ENCODE measurements around the gene HIPK1. TPM values are rescaled to one million over a fixed set of nuclear protein-coding genes. Genes with fewer than 3 reads are reported as not detected.

The HIPK1 gene
- total and polyA plus RNA-seq, 10 of the 15 experiments (the other 5 are each of a cell fraction or from before 2014, with no cell fraction given), result 4.2 to 33.9 (median 11.4) TPM

DNA sequence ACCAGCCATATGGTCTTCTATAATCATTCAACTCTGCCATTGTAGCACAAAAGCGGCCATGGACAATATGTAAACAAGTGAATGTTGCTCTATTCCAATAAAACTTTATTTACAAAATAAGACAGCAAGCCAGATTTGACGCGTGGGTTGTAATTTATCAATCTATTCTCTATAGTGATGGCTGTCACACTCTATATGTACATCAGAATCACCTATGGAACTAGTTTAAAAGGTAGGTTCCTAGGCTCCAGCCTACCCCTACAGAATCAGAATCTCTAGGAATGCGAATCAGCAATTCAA, 49.4 kb upstream of the HIPK1 start:
- Histone ChIP-seq H3K79me2 (ENCODE audit: control insufficient read depth, insufficient read depth, low read length) (no peaks in the 10 kb centered on the region), H2AFZ (ENCODE audit: control insufficient read depth, low read depth, low read length) (no peak overlapping the region; the same call in 1 of the 2 replicates), H3K9ac (ENCODE audit: control insufficient read depth, insufficient read depth, low read length) (peak overlapping the region; percentile 0; the same call in 1 of the 2 replicates), H3K27ac (ENCODE audit: control insufficient read depth, insufficient read depth) (peak overlapping the region; percentile 92), H3K4me2 (ENCODE audit: control insufficient read depth, insufficient read depth) (peak overlapping the region; percentile 91; the same call in 1 of the 2 replicates), H3K4me3 (no peak overlapping the region), H3K9me3 (replicated peaks; ENCODE audit: control insufficient read depth, insufficient read depth, low read length) (no peaks in the 10 kb centered on the region), H3K4me1 (ENCODE audit: control insufficient read depth, insufficient read depth, low read length) (peaks cover 42% of the 10 kb centered on the region), H3K36me3 (ENCODE audit: control insufficient read depth in 2 of 2, insufficient read depth in 2 of 2, low read length in 1 of 2) (no peaks in the 10 kb centered on the region), H4K20me1 (ENCODE audit: control insufficient read depth, insufficient read depth) (no peaks in the 10 kb centered on the region), H3K27me3 (replicated peaks in 1 of 2; ENCODE audit: control insufficient read depth in 2 of 2, insufficient read depth in 2 of 2, low read length in 1 of 2) (no peaks in the 10 kb centered on the region)
- WGBS (ENCODE audit: insufficient coverage, insufficient replicate concordance, low lambda C conversion rate, missing lambda C conversion rate), result over 99% methylated on average over 4 of the region's 4 CpGs
- FAIRE-seq, result no peak
- TF ChIP-seq, protein P1, sequence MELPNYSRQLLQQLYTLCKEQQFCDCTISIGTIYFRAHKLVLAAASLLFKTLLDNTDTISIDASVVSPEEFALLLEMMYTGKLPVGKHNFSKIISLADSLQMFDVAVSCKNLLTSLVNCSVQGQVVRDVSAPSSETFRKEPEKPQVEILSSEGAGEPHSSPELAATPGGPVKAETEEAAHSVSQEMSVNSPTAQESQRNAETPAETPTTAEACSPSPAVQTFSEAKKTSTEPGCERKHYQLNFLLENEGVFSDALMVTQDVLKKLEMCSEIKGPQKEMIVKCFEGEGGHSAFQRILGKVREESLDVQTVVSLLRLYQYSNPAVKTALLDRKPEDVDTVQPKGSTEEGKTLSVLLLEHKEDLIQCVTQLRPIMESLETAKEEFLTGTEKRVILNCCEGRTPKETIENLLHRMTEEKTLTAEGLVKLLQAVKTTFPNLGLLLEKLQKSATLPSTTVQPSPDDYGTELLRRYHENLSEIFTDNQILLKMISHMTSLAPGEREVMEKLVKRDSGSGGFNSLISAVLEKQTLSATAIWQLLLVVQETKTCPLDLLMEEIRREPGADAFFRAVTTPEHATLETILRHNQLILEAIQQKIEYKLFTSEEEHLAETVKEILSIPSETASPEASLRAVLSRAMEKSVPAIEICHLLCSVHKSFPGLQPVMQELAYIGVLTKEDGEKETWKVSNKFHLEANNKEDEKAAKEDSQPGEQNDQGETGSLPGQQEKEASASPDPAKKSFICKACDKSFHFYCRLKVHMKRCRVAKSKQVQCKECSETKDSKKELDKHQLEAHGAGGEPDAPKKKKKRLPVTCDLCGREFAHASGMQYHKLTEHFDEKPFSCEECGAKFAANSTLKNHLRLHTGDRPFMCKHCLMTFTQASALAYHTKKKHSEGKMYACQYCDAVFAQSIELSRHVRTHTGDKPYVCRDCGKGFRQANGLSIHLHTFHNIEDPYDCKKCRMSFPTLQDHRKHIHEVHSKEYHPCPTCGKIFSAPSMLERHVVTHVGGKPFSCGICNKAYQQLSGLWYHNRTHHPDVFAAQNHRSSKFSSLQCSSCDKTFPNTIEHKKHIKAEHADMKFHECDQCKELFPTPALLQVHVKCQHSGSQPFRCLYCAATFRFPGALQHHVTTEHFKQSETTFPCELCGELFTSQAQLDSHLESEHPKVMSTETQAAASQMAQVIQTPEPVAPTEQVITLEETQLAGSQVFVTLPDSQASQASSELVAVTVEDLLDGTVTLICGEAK (IDR thresholded peaks at IDR 0.05; ENCODE audit: borderline replicate concordance), result peak; percentile 87
- TF ChIP-seq TCF3 (IDR thresholded peaks at IDR 0.05; ENCODE audit: borderline replicate concordance, insufficient read depth, low read depth, low read length), result no peak
- ATAC-seq, result no peak
- in situ Hi-C loops (cut with MboI), result no loop called here
- no TSS peak for BruUV-seq (replicated peaks)
- intact Hi-C loops (cut with micrococcal nuclease; ENCODE audit: unreplicated experiment), result no loop called here
- POLR2A ChIA-PET, result interaction anchor here (1.1 to 10.4 kb wide), 7 partner anchors 12 to 52 kb away, joined by 4 to 111 read pairs (median 16); partner anchors contain the start of genes AP4B1 and DCLRE1B
- DNase-seq (ENCODE audit: low read depth, low spot score), result no peak
- CTCF ChIA-PET, result interaction anchor here (1.2 to 6.9 kb wide), 5 partner anchors 11 to 49 kb away, joined by 3 to 56 read pairs (median 27); partner anchors contain the start of genes AP4B1 and HIPK1
- SMC1A ChIA-PET (ENCODE audit: uncharacterized antibody, unreplicated experiment), result interaction anchor here (1.0 to 15.2 kb wide), 6 partner anchors 8 to 51 kb away, joined by 3 to 396 read pairs (median 12); partner anchors contain the start of genes AP4B1, BCL2L15 and DCLRE1B
- RAD21 ChIA-PET (ENCODE audit: unreplicated experiment), result interaction anchor here (0.8 to 9.7 kb wide), 9 partner anchors 10 to 52 kb away, joined by 3 to 189 read pairs (median 8); partner anchors contain the start of genes AP4B1, DCLRE1B and HIPK1

Data from GM12878 (cell line).